SJSA1 (cell line): ENCODE results near the gene PELI2. TPM values are rescaled to one million over a fixed set of nuclear protein-coding genes. Genes with fewer than 3 reads are reported as not detected.

ENCODE experiments used
- DNase-seq, 2 experiments: peaks; one replicate each; pipeline ENCODE4 v3.0.0-alpha.2; 2015 to 2020; ENCODE audit warnings: low spot score in 2 of 2, low read depth in 1 of 2
- H3K27ac ChIP-seq: fragments of 250-450 bp; sonication (Bioruptor Pico); 2 replicates; pipeline ENCODE4 v1.5.1; 2020; ENCODE audit warnings: mild to moderate bottlenecking, moderate library complexity
- H3K27me3 ChIP-seq: fragments of 250-450 bp; sonication (Bioruptor Pico); replicated peaks from 2 replicates; pipeline ENCODE4 v1.5.1; 2020; ENCODE audit warnings: mild to moderate bottlenecking, moderate library complexity
- H3K36me3 ChIP-seq: fragments of 250-450 bp; sonication (Bioruptor Pico); 2 replicates; pipeline ENCODE4 v1.5.1; 2020; ENCODE audit warnings: mild to moderate bottlenecking
- H3K4me1 ChIP-seq: fragments of 250-450 bp; sonication (Bioruptor Pico); replicated peaks from 2 replicates; pipeline ENCODE4 v1.6.1; 2021; ENCODE audit warnings: mild to moderate bottlenecking
- H3K4me3 ChIP-seq: fragments of 250-450 bp; sonication (Bioruptor Pico); 2 replicates; pipeline ENCODE4 v1.5.1; 2020; ENCODE audit warnings: mild to moderate bottlenecking
- H3K9me3 ChIP-seq: fragments of 250-450 bp; sonication (Bioruptor Pico); replicated peaks from 2 replicates; pipeline ENCODE4 v1.5.1; 2020; ENCODE audit warnings: mild to moderate bottlenecking
- total RNA-seq: library from RNA; depleted of rRNA; stranded (reverse); fragments of >200 nt; shearing (Covaris generic); gene quantifications from 2 replicates; pipeline ENCODE4 v1.2.3, GENCODE V29; 2014; rRNA removed

PELI2 gene, protein sequence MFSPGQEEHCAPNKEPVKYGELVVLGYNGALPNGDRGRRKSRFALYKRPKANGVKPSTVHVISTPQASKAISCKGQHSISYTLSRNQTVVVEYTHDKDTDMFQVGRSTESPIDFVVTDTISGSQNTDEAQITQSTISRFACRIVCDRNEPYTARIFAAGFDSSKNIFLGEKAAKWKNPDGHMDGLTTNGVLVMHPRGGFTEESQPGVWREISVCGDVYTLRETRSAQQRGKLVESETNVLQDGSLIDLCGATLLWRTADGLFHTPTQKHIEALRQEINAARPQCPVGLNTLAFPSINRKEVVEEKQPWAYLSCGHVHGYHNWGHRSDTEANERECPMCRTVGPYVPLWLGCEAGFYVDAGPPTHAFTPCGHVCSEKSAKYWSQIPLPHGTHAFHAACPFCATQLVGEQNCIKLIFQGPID
- total RNA-seq = 5.3 and 9.6 TPM in 2 replicates

DNA sequence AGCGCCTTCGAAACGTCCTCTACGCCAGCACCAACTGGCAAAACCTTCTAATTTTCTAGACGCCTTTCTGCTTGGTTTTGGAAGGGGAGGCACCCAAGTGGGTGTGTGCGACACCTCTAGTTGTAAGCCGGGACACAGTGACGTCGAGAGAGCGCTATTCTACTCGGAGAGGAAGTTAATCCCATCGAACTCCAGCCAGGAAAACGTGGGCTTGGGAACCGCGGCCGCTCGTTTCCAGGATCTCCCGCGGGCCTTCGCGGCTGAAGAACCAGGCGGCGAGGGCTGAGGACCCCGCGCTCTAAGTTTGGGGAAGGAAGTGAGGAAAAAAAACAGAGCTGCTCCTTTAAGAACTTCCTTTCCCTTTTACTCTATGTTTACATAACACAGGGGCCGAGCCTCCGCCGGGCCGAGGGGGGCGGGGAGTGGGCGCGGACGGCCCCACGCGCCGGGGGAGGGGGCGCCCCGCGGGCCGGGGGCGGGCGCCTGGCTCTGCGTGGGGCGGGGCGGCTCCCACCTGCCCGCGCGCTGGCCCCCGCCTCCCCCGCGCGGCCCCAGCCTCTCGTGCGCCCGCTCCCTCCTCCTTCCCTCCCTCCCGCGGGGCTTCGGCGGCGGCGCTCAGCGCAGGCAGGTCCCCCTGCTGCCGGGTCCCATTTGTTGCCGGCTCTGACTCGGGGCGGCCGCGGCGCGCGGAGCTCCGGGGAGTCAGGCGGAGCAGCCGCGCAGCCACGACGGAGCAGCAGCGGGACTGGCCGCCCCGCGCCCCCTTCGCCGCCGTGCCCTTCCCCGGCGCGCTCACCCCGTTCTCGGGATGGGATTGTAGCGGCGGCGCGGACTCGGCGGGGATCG lies at the start of gene PELI2:
TSS of gene PELI2 (plus strand) at position 647 of the 846 bp plus-strand sequence. CDS start 250 bp downstream, outside the sequence.
- Histone ChIP-seq H3K27me3 (no peaks in the 10 kb centered on the region), H3K9me3 (no peaks in the 10 kb centered on the region), H3K4me3 (peak within 1 kb of the TSS; percentile 98), H3K27ac (peak within 1 kb of the TSS; percentile 64), H3K36me3 (peaks cover 10% of the 10 kb centered on the region), H3K4me1 (peaks cover 14% of the 10 kb centered on the region)
- peak; percentile 61 to 79 for DNase-seq

DNA sequence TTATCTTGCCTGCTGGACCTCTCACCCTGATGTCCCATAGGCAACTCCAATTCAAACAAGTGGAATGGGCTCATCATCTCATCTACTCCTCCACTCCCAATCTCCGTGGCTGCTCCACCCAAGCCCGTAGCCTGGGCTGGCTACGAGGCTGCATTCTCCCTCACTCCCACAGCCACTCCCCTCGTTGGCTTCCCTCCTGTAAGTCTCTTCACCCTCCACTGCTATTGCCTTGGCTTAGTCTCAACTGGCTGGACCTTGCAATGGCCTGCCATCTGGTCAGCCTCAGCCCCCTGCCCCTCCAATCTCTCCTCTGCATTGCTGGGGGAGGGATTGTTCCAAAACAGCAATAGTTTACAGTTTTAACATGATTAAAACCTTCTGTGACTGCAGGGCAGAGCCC lies 44.4 kb upstream of the PELI2 start:
- Histone ChIP-seq H3K27me3 (no peaks in the 10 kb centered on the region), H3K9me3 (no peaks in the 10 kb centered on the region), H3K4me1 (no peaks in the 10 kb centered on the region), H3K36me3 (no peaks in the 10 kb centered on the region), H3K27ac (no peak overlapping the region), H3K4me3 (no peak overlapping the region)
- no peak for DNase-seq

DNA sequence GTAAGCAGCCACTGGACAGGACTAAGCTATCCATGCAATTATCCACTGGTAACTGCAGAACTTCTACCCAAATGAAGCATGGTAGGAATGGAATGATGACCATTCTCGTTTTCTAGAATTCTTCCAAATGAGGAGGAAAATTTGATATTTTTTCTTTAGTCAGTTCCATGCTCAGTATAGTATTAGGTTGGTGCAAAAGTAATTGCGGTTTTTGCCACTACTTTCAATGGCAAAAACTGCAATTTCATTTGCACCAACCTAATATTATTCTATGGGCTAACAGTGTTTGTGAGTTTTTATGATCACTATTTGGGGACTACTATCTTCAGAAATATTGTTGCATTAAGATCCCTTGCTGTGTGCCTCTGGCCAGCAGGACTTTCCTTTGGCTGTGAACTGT lies 42.9 kb upstream of the PELI2 start:
- H3K9me3 ChIP-seq = no peaks in the 10 kb centered on the region
- no peaks in the 10 kb centered on the region for H3K36me3 ChIP-seq
- H3K4me1 ChIP-seq = no peaks in the 10 kb centered on the region
- no peaks in the 10 kb centered on the region for H3K27me3 ChIP-seq
- DNase-seq = no peak
- H3K27ac ChIP-seq = no peak overlapping the region
- no peak overlapping the region for H3K4me3 ChIP-seq

DNA sequence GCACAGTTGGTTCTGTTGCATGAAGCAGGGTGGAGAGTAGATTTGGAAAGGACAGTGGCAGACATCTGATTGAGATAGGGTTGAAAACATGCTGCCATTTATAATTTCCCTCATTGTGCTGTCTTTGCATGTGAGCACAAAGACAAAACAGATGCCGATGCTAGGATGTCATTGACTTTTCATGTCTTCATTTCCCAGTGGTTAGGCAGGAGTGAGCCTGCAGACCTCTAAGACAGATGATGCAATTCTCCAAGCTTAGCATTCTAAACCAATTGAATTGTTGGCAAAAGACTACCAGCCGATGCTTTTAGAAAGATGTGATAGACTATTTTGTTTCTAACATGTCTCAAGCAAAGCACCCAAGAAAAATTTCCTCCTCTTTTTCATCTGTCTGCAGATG lies 37.1 kb upstream of the PELI2 start:
- no peaks in the 10 kb centered on the region for H3K9me3 ChIP-seq
- no peak overlapping the region for H3K27ac ChIP-seq
- DNase-seq = no peak
- H3K4me1 ChIP-seq = no peaks in the 10 kb centered on the region
- H3K27me3 ChIP-seq = peaks cover 2% of the 10 kb centered on the region; the same call in 1 of the 2 replicates
- no peak overlapping the region for H3K4me3 ChIP-seq
- no peaks in the 10 kb centered on the region for H3K36me3 ChIP-seq

DNA sequence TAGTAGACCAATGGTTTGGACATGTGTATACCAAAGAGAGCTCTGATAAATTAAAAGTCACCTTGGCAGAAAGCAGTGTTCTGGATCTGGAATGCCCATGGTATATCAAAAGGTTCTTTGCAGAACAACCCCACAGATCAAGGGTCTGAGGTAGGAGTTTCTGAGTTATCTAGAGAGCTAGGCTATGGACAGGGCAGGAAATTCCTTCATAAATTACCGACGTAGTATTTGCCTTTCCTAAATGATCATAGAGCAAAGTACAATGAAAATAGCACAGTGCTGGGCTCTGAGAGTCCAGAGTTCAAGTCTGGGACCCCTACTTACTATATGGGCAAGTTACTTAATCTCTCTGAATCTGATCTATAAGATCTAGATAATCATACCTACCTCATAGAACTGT lies 35.3 kb upstream of the PELI2 start:
- H3K27me3 ChIP-seq = peaks cover 6% of the 10 kb centered on the region; the same call in 1 of the 2 replicates
- DNase-seq = no peak

DNA sequence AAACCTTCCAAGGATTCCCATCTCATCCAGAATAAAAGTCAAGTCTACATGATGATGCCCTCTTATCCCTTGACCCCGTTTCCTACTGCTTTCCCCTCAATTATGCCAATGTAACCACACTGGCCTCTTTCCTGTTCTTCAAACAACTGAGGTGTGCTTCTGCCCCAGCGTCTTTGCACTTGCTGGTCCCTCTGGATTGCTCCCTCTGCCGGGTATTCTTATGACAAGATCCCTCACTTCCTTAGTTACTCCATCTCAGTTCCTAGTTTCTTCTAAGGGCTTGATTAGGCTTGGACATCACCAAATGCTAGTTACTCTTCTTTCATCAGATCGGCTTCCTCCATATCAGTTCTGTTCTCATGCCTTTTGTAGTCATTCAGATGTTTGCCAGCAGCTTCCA lies 32.7 kb upstream of the PELI2 start:
- Histone ChIP-seq H3K27me3 (peaks cover 6% of the 10 kb centered on the region; the same call in 1 of the 2 replicates), H3K9me3 (no peaks in the 10 kb centered on the region), H3K36me3 (no peaks in the 10 kb centered on the region), H3K4me1 (no peaks in the 10 kb centered on the region), H3K27ac (no peak overlapping the region), H3K4me3 (no peak overlapping the region)
- DNase-seq = no peak

More for the DNA sequence above, 35.3 kb upstream of the PELI2 start:
- Histone ChIP-seq H3K36me3 (no peaks in the 10 kb centered on the region), H3K4me1 (no peaks in the 10 kb centered on the region), H3K4me3 (no peak overlapping the region), H3K9me3 (no peaks in the 10 kb centered on the region), H3K27ac (no peak overlapping the region)

DNA sequence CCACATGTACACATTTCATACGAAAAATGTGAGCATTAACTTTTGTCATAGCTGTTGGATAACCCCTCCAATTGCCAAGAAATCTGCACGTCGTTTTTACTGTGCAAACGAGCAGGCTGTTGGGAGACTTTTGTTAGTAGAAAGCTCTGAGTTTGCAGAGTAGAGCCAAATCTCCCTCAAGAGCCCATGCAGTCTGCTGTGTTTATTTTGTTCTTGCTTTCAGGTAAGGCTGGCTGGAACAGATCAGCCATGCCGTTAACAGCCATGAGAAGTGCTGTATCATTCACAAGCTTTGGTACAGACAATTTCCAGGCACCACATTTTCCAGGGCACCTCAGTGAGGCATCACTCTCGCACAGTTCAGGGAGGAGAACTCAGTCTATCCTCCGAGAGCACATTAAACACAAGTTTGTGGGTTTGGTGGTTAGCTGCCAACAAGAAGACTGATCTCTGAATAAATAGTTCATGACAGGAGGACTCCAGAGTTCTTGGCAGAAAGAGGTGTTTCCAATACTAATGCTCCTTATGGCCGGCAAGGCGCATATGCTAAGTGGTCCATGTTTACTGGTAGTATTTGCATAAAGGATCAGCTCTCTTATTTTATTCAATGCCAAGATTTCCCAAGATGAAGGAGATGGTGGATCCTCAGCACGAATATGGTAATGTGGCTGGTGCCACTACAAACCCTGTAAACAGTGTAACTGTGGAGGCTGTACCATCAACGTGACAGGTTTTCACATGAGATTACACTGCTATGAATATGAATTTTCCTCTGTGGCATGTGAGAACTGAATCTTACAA lies 30.3 kb upstream of the PELI2 start:
- DNase-seq = no peak
- Histone ChIP-seq H3K36me3 (no peaks in the 10 kb centered on the region), H3K27me3 (peaks cover 4% of the 10 kb centered on the region; the same call in 1 of the 2 replicates)

DNA sequence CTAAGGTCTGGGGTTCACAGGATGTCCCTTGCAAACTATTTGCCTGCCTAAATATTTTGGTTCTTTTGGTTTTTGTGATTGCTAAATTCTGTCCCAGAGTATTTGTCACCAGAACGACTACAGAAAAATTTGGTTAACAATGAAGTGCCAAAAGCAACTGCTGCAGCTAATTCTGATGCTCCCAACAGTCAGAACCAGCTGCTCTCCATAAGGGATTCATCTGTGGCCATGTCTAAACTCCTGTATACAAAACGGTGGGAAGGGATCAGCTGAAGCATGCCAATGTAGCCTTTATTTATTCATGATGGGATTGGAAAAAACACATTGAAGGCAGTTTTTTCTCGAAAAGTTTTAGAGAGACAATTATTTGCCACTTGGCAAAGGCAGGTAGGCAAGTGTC lies 29.3 kb upstream of the PELI2 start:
- no peaks in the 10 kb centered on the region for H3K9me3 ChIP-seq

More for the DNA sequence above, 30.3 kb upstream of the PELI2 start:
- Histone ChIP-seq H3K4me3 (no peak overlapping the region), H3K9me3 (no peaks in the 10 kb centered on the region), H3K27ac (no peak overlapping the region), H3K4me1 (no peaks in the 10 kb centered on the region)

DNA sequence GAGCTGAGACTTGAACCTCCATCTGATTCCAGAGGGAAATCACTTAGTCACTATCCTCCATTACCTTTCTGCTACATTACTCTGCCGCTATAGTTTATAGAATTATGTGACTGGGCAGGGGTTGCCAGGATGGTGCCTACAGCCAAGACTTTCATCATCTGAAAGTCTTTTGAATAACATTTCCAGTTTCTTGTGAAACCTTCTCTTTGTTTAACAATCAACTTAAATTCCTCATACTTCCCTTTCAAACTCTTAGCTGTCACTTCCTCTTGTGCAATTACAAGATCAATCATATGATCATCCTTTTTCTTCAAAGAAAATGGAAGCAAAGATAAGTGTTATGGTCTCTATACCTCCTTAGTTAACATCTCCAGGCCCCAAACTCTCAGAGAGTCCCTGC lies 25.4 kb upstream of the PELI2 start:
- DNase-seq = no peak
- Histone ChIP-seq H3K27ac (no peak overlapping the region), H3K4me1 (no peaks in the 10 kb centered on the region), H3K9me3 (no peaks in the 10 kb centered on the region; the same call in 1 of the 2 replicates), H3K4me3 (no peak overlapping the region), H3K27me3 (no peaks in the 10 kb centered on the region), H3K36me3 (no peaks in the 10 kb centered on the region)

More for the DNA sequence above, 29.3 kb upstream of the PELI2 start:
- Histone ChIP-seq H3K27me3 (peaks cover 4% of the 10 kb centered on the region; the same call in 1 of the 2 replicates), H3K27ac (no peak overlapping the region), H3K36me3 (no peaks in the 10 kb centered on the region), H3K4me3 (no peak overlapping the region), H3K4me1 (no peaks in the 10 kb centered on the region)
- DNase-seq = no peak

DNA sequence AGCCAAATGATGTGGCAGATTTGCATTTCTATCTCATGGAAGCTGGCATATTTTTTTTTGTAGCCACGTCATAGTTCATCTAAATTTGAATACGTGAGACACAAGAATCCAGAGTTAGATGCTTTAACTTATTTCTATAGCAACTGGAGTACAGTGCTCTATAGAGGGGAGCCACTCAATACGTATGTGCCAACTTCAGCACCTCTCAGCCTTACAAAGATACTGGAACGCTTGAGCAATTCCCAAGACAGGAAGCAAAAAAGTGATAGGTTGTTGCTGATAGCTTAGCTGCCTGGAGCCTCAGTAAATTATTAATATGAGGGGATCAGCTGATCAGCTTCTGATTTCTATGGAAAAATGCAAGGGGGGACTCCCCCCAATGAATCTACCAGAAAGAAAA lies 24.1 kb upstream of the PELI2 start:
- H3K4me1 ChIP-seq = no peaks in the 10 kb centered on the region
- H3K27me3 ChIP-seq = no peaks in the 10 kb centered on the region
- H3K4me3 ChIP-seq = no peak overlapping the region
- no peak overlapping the region for H3K27ac ChIP-seq
- no peaks in the 10 kb centered on the region; the same call in 1 of the 2 replicates for H3K9me3 ChIP-seq
- H3K36me3 ChIP-seq = no peaks in the 10 kb centered on the region
- DNase-seq = no peak

DNA sequence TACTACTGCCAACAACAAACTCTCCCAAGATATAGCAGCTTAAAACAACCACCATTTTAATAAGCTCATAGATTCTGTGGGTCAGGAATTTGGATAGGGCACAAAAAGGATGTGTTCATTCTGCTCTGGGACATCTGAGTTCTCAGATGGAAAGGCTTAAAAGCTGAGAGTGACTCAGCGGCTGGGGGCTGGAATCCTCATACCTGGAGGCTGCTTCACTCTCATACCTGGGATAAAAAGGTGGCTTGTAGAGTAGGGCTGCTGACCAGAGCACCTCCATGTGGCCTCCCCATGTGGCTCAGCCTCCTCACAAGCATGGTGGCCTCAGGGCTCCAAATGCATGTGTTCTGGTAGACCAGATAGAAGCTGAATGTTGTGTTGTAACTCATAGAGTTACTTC lies 20.2 kb upstream of the PELI2 start:
- H3K27ac ChIP-seq = no peak overlapping the region
- H3K4me3 ChIP-seq = no peak overlapping the region
- no peaks in the 10 kb centered on the region; the same call in 1 of the 2 replicates for H3K9me3 ChIP-seq
- H3K36me3 ChIP-seq = no peaks in the 10 kb centered on the region
- no peak for DNase-seq
- no peaks in the 10 kb centered on the region for H3K4me1 ChIP-seq
- H3K27me3 ChIP-seq = no peaks in the 10 kb centered on the region

DNA sequence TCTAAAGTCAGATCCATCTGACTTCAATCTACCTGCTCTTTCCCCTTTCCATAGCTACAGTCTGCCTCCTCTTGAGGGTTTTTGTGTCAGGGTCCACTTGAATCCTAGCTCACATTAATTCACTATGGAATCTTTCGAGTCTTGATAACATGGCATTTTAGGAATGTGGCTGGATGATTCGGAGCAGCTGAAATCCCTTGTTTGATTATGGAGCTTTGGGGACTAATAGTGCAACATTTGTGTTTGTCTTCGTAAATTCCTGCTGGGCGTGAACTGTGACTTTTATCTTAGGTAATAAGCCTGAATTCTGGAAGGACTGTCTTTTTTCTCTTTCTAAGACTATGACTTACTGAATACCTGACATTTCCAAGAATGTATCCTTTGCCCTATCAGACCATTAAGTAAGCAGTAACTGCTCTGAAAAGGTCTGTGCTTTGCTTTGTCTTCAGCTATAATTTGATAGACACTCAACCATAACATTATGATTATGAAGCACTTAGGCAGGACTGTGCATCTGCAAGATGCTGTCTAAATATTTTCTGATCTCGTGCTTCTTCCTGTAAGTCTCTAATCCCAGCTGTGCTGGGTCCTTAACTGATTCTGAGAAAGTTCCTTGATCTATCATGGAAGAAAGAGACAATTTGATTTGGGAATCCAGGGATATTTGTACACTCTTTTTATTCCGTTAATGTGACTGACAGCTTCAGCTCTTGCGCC lies 19.0 kb upstream of the PELI2 start:
- no peaks in the 10 kb centered on the region for H3K36me3 ChIP-seq
- no peak for DNase-seq
- no peaks in the 10 kb centered on the region; the same call in 1 of the 2 replicates for H3K9me3 ChIP-seq
- no peaks in the 10 kb centered on the region for H3K4me1 ChIP-seq
- H3K4me3 ChIP-seq = no peak overlapping the region
- no peak overlapping the region for H3K27ac ChIP-seq
- H3K27me3 ChIP-seq = no peaks in the 10 kb centered on the region

DNA sequence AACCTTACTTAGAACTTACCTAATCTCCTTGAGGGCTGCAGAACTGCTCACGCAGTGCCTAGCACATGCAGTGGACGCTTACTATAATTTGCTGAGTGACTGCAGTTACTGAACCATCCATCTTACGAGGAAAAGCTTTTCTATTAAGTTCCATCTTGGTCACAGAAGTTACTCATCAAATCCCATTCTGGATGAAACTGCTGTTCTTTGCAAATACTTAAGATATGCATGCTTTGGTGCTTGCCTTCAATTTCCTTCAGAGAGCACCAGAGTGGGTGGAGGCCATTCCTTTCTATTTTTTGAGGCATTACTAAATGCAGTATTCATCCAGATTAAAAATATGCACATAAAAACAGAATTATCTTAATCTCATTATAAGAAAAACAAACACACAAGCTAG lies 17.7 kb upstream of the PELI2 start:
- H3K36me3 ChIP-seq = no peaks in the 10 kb centered on the region
- H3K9me3 ChIP-seq = no peaks in the 10 kb centered on the region; the same call in 1 of the 2 replicates
- H3K4me3 ChIP-seq = no peak overlapping the region
- H3K27ac ChIP-seq = no peak overlapping the region
- H3K27me3 ChIP-seq = no peaks in the 10 kb centered on the region
- DNase-seq = no peak
- H3K4me1 ChIP-seq = no peaks in the 10 kb centered on the region
